Central memory CD8-positive, alpha-beta T cell (primary cell): ENCODE data around the gene LYRM4.

Experiments
- ATAC-seq: fragments of 150-1000 bp; cut with Tn5 transposase; replicated peaks from 2 replicates; pipeline ENCODE4 v1.10.0; 2022; ENCODE audit warnings: mild to moderate bottlenecking, moderate FRiP score, moderate number of reproducible peaks; ENCODE audit not compliant: poor library complexity, severe bottlenecking; ENCODE audit errors: extremely low read depth
- DNase-seq, 2 donors: peaks; one replicate each; pipeline ENCODE4 v3.0.0; 2021; ENCODE audit warnings: low spot score in 2 of 2
- H3K27ac Mint-ChIP-seq: one replicate; pipeline ENCODE4 v1.8.0; 2022; ENCODE audit warnings: low read depth, mild to moderate bottlenecking, moderate library complexity, mixed read lengths
- H3K27me3 Mint-ChIP-seq: one replicate; pipeline ENCODE4 v1.8.0; 2022; ENCODE audit warnings: mixed read lengths
- H3K36me3 Mint-ChIP-seq: one replicate; pipeline ENCODE4 v1.8.0; 2022; ENCODE audit warnings: mild to moderate bottlenecking, moderate library complexity, mixed read lengths; ENCODE audit not compliant: insufficient read depth
- H3K4me1 Mint-ChIP-seq: one replicate; pipeline ENCODE4 v1.8.0; 2022; ENCODE audit warnings: mixed read lengths
- H3K4me3 Mint-ChIP-seq: one replicate; pipeline ENCODE4 v1.8.0; 2022; ENCODE audit warnings: mild to moderate bottlenecking, moderate library complexity, mixed read lengths
- H3K9me3 Mint-ChIP-seq: one replicate; pipeline ENCODE4 v1.8.0; 2022; ENCODE audit warnings: mixed read lengths

Gene LYRM4

DNA sequence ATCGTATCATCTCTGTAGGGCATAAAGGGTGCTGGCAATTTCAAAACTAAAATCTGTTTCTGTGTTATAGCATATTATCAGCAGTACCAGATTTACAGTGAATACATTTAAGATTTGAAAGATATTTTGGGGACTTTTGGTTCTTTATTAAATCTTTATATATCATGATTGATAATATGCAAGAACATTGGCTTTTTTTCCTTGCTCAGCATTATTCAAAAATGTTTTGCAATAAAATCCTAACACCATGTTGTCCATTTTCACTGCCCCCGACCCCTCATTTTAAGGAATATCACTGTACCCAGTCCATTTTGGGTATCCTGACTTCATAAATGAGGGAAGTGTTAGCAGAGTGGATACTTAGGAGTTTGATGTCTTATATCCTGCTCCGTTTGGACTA is 16.8 kb upstream of the LYRM4 start:
- Mint-ChIP-seq H3K27me3 (no peaks in the 10 kb centered on the region), H3K36me3 (peaks cover 3% of the 10 kb centered on the region), H3K4me1 (peaks cover 35% of the 10 kb centered on the region), H3K4me3 (no peak overlapping the region), H3K27ac (no peak overlapping the region), H3K9me3 (no peaks in the 10 kb centered on the region)
- no peak for DNase-seq
- ATAC-seq = no peak

DNA sequence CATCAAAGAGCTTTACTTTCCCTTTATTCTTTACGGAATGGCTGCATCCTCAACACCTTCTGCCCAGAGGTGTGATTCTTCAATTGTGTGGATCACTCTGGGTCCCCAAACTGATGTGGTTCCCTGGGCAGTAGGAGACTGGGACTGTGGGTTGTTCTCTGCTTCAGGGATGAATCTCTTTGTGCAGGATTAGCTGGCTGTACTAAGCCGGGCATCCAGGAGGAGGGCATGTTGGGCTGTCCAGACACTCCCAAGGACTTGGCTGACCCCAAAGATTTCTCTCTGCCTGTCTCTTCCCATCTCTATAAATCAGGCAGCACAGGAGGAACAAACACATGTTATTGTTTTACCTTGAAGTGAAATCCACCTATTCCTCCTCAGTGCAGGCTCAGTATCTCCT is 15.8 kb upstream of the LYRM4 start:
- Mint-ChIP-seq H3K9me3 (no peaks in the 10 kb centered on the region), H3K27me3 (no peaks in the 10 kb centered on the region), H3K4me3 (no peak overlapping the region), H3K27ac (no peak overlapping the region), H3K4me1 (peaks cover 28% of the 10 kb centered on the region), H3K36me3 (peaks cover 3% of the 10 kb centered on the region)
- DNase-seq (no peak), ATAC-seq (no peak)

DNA sequence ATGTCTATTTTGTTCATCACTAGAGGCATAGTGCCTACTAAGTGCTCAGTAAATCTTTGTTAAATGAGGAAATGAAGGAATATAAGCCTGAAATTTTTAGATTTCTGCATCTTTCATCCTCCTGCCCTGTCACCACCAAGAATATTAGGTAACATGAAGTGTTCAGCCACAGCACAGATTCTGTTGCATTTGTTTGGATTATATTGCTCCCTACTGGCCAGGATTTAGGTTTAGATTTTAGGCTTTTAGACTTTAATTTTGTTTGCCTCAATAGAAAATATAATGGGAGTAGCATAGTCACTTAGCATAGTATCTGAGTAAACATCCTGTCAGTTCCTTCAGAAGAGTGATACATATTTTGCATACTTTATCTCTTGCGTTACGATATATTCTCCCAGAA is 14.7 kb upstream of the LYRM4 start:
- no peaks in the 10 kb centered on the region for H3K27me3 Mint-ChIP-seq
- no peaks in the 10 kb centered on the region for H3K9me3 Mint-ChIP-seq
- DNase-seq (no peak), ATAC-seq (no peak)
- peaks cover 32% of the 10 kb centered on the region for H3K4me1 Mint-ChIP-seq
- peaks cover 3% of the 10 kb centered on the region for H3K36me3 Mint-ChIP-seq
- H3K27ac Mint-ChIP-seq = no peak overlapping the region
- H3K4me3 Mint-ChIP-seq = no peak overlapping the region

DNA sequence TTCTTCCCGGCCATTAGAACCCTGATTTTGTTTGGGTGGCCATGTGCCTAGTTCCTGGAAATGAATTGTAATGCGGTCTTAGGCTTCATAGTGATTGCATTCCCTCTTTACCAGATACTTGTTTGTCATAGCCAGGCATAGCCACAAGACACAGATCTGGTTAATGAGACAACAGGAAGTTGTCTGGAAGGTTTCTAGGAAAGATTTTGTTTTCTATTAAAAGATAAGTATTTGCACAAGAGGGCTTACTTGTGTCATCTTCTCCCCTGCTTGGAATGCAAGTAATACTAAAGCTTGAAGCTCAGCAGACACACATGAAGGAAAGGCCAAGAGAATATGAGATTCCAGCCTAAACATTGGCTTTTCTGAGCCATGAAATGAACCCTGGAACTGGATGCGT is 13.5 kb upstream of the LYRM4 start:
- Mint-ChIP-seq H3K27me3 (no peaks in the 10 kb centered on the region), H3K4me3 (no peak overlapping the region), H3K4me1 (peaks cover 27% of the 10 kb centered on the region), H3K36me3 (peaks cover 3% of the 10 kb centered on the region), H3K9me3 (no peaks in the 10 kb centered on the region), H3K27ac (no peak overlapping the region)
- ATAC-seq = no peak
- no peak for DNase-seq

DNA sequence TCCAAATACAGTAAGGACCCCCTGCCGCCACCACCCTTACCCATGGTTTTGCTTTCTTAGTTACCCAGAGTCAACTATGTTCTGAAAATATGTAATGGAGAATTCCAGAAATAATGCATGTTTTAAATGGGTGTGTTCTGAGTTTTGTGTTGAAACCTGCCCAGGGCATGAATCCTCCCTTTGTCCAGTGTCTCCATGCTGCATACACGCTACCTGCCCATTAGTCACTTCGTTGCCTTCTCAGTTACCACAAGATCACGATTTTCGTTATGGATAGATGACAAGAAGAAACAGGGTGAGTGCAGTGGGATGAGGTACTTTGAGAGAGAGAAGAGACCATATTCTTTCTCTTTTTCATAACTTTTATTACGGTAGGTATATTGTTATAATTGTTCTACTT is 11.2 kb upstream of the LYRM4 start:
- H3K4me1 Mint-ChIP-seq = peaks cover 15% of the 10 kb centered on the region
- DNase-seq = no peak
- no peak for ATAC-seq
- no peaks in the 10 kb centered on the region for H3K27me3 Mint-ChIP-seq
- no peaks in the 10 kb centered on the region for H3K9me3 Mint-ChIP-seq
- H3K27ac Mint-ChIP-seq = no peak overlapping the region
- H3K4me3 Mint-ChIP-seq = no peak overlapping the region
- H3K36me3 Mint-ChIP-seq = peaks cover 8% of the 10 kb centered on the region

DNA sequence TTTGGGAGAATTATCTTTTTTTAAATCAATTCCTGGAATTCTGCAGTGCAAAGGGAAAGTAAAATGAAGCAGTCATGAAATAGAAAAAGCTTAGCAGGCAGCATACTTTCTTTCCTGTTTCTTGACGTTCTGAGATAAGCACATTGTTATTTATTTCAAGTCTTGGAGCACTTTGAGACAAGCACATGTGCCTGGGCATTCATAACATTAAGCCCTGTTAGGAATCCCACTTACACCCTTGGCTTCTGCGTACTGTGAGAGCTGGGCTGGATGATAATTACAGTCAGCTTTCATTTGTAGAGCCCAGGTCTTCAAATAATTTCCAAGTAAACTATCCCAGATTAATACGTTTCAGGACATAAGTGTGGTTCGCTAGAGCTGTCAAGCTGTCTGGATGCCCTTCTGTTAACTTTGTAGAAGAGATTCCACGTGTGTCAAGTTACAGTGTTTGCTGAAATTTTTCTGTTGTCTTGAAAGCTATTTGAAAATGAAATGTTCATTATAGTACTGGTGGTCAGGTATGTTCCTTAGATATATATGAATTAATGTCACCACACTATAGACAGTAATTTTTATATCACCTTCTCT is 9.4 kb upstream of the LYRM4 start:
- Mint-ChIP-seq H3K27me3 (no peaks in the 10 kb centered on the region), H3K4me1 (peaks cover 23% of the 10 kb centered on the region), H3K4me3 (no peak overlapping the region), H3K27ac (no peak overlapping the region), H3K36me3 (peaks cover 8% of the 10 kb centered on the region), H3K9me3 (no peaks in the 10 kb centered on the region)
- no peak for ATAC-seq
- DNase-seq = no peak

DNA sequence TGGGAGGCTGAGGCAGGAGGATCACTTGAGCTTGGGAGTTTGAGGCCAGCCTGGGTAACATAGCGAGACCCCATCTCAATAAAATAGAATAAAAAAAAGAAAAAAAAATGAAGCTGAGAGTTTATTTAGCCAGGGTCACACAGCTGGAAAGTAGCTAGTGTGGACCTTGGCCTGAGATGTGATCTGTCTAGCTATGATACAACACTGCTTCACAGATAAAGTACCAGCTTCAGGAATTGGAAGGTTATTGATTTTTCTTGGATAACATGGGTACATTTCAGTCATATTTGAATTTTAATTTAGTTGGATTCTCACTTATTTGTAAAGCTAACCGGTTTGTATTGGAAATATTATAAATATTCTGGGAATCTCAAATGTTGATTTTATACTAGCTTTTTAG is 5.7 kb upstream of the LYRM4 start:
- Mint-ChIP-seq H3K36me3 (peaks cover 8% of the 10 kb centered on the region), H3K4me1 (peaks cover 20% of the 10 kb centered on the region), H3K27ac (no peak overlapping the region)

DNA sequence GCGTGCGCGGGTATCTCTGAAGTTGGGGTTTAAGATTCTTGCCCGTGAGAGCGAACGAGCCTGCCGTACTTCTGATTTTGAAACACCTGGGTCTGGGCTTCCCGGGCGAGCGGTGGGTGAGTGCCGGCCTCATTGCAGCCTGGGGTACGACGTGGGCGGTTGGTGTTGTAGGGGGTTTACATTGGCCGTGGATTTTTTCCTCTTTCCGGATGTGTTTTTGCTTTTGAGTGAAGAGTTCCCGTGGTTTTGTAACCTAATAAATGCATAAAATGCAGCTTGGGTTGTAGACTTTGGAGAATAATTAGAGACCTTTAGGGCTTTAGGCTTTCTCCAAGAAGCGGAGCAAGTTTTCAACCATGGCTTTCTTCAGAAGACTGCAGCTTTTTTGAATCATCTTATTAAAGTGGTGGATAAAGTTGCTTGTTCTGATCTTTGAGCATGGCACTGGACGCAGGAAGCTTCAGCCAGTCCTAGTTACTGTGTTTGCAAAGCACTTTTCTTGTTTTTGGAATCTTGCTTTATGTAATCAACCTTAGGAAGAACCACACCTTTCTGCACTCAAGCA is 877 bp upstream of the LYRM4 start:
- Mint-ChIP-seq H3K9me3 (no peaks in the 10 kb centered on the region), H3K27ac (peak overlapping the region; percentile 100), H3K36me3 (peaks cover 12% of the 10 kb centered on the region)

More for the DNA sequence above, 5.7 kb upstream of the LYRM4 start:
- ATAC-seq (no peak), DNase-seq (no peak)
- H3K27me3 Mint-ChIP-seq = no peaks in the 10 kb centered on the region
- H3K9me3 Mint-ChIP-seq = no peaks in the 10 kb centered on the region
- no peak overlapping the region for H3K4me3 Mint-ChIP-seq

DNA sequence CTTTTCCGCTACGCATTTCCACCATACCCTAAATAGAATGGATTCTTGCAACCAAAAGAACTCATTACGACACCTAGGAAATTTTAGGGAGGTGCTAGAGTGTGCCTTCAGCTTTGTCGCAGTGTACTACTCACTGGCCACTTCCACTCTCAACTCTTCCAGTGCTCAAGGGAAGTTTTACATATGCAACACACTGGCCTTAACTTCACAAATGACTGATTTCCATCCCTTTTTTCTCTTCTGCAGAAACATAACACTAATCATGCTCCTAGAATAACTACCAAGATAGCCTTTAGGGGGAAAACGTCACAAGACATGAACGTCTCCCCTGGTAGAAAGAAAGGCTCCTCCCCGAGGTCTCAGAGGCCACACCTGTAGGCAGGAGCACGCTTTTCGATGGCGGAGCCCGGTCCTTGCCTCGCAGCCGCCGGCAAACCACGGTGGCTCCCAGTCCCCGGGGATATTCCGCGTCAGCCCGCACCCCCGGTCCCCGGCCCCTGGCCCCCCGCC is 584 bp downstream of the LYRM4 start:
- Mint-ChIP-seq H3K36me3 (peaks cover 12% of the 10 kb centered on the region), H3K4me3 (peak overlapping the region; percentile 98), H3K27ac (peak overlapping the region; percentile 100), H3K27me3 (no peaks in the 10 kb centered on the region), H3K4me1 (peaks cover 26% of the 10 kb centered on the region), H3K9me3 (no peaks in the 10 kb centered on the region)
- DNase-seq = peak; percentile 61 to 71
- ATAC-seq = peak; percentile 72

More for the DNA sequence above, 877 bp upstream of the LYRM4 start:
- ATAC-seq (no peak), DNase-seq (no peak)
- no peaks in the 10 kb centered on the region for H3K27me3 Mint-ChIP-seq
- H3K4me1 Mint-ChIP-seq = peaks cover 34% of the 10 kb centered on the region
- peak overlapping the region; percentile 98 for H3K4me3 Mint-ChIP-seq

DNA sequence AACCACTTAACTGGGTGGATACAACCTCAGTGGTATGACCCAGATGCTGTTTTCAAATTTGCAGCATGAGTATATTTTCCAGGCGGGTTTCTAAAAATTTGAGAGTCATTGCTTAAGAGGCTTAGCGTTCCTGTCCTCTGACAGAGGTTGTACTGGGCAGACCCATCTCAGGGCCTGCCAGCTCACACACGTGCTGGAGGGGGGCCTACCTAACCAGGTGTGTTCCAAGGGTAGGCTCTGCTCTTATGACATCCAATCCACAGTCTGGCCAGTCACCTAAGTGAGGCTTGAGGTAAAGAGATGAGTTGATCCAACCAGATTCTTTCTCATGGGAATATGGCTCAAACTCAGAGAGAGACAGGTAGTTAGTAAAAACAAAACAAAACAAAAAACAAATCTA is 1.3 kb downstream of the LYRM4 start:
- peak overlapping the region; percentile 98 for H3K4me3 Mint-ChIP-seq
- H3K4me1 Mint-ChIP-seq = peaks cover 26% of the 10 kb centered on the region
- ATAC-seq = no peak
- no peaks in the 10 kb centered on the region for H3K9me3 Mint-ChIP-seq
- H3K36me3 Mint-ChIP-seq = peaks cover 12% of the 10 kb centered on the region
- DNase-seq = no peak
- H3K27me3 Mint-ChIP-seq = no peaks in the 10 kb centered on the region
- H3K27ac Mint-ChIP-seq = peak overlapping the region; percentile 100

DNA sequence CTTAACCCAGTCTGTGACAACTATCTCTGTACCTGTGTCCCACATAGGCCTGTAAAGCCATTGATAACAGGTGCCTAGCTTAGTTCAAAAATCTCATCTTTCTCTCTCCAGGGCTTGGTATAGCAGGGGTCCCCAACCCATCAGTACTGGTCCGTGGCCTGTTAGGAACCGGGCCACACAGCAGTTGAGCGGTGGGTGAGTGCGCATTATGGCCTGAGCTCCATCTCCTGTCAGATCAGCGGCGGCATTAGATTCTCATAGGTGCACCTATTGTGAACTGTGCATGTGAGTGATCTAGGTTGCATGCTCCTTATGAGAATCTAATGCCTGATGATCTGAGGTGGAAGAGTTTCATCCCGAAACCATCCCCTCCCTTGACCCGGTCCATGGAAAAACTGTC is 3.4 kb downstream of the LYRM4 start:
- ATAC-seq (no peak), DNase-seq (no peak)
- H3K9me3 Mint-ChIP-seq = no peaks in the 10 kb centered on the region
- H3K27me3 Mint-ChIP-seq = no peaks in the 10 kb centered on the region
- H3K27ac Mint-ChIP-seq = no peak overlapping the region
- peaks cover 12% of the 10 kb centered on the region for H3K36me3 Mint-ChIP-seq
- H3K4me3 Mint-ChIP-seq = no peak overlapping the region
- peaks cover 26% of the 10 kb centered on the region for H3K4me1 Mint-ChIP-seq

DNA sequence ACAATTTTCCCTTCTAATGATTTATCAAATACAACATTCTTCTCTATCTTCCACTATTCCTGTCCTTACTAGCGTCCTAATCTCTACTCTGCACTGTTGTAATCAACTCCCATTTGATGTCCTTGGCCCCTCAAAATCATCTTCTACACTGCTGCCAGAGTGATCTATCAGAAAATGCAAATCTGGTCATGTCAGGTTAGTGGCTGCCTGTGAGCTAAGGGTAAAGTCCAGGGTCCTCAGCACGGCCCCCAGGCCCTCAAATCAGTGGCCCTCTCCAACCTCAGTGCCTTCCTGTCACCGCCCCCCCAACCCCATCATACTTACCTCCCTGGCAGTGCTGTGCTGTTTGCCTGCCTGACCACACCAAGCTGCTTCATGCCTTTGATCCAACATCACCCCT is 3.8 kb downstream of the LYRM4 start:
- Mint-ChIP-seq H3K4me3 (no peak overlapping the region), H3K27me3 (no peaks in the 10 kb centered on the region), H3K36me3 (peaks cover 12% of the 10 kb centered on the region), H3K9me3 (no peaks in the 10 kb centered on the region), H3K4me1 (peaks cover 25% of the 10 kb centered on the region), H3K27ac (no peak overlapping the region)
- DNase-seq (no peak), ATAC-seq (no peak)

DNA sequence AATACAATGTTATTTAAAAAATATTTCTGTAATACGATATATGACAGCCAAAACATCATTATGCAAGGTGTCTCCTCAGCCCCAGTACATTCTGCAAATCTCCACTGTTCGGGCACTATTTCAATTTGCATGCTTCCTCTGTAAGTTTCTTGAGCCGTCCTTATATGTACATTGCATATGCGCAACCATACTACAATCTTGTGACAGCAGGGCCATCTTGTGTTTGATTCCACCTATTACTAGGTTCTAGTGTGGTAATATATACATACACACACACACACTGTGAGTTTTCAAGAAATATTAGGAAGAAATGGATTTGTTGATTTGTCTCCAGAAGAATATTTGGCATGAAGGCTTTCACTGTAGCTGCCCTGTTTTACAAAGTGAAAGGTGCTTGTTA is 9.8 kb downstream of the LYRM4 start:
- peaks cover 1% of the 10 kb centered on the region for H3K36me3 Mint-ChIP-seq
- no peak overlapping the region for H3K4me3 Mint-ChIP-seq
- DNase-seq (no peak), ATAC-seq (no peak)
- no peaks in the 10 kb centered on the region for H3K9me3 Mint-ChIP-seq
- no peaks in the 10 kb centered on the region for H3K27me3 Mint-ChIP-seq
- no peak overlapping the region for H3K27ac Mint-ChIP-seq
- peaks cover 7% of the 10 kb centered on the region for H3K4me1 Mint-ChIP-seq
